Epithelial cell of prostate (primary cell): Measurements from ENCODE around the gene PPP1R12B.
"Not testable (repeated sequence)": the region's sequence is repeated elsewhere in the genome, so short reads cannot be mapped to it uniquely, and the experiment has no call there.

Source experiments
- DNase-seq: peaks from one replicate; pipeline ENCODE4 v3.0.0-alpha.2; 2011; ENCODE audit warnings: low read depth, low spot score
- H3K27ac ChIP-seq: fragments of 450-650 bp; 2 replicates; pipeline ENCODE4 v1.5.1; 2017; ENCODE audit warnings: mild to moderate bottlenecking

The PPP1R12B gene

GRCh38 chr1:202397256-202397655, 48.8 kb downstream of the PPP1R12B start:
- DNase-seq, result no peak
- no peak overlapping the region for H3K27ac ChIP-seq

DNA sequence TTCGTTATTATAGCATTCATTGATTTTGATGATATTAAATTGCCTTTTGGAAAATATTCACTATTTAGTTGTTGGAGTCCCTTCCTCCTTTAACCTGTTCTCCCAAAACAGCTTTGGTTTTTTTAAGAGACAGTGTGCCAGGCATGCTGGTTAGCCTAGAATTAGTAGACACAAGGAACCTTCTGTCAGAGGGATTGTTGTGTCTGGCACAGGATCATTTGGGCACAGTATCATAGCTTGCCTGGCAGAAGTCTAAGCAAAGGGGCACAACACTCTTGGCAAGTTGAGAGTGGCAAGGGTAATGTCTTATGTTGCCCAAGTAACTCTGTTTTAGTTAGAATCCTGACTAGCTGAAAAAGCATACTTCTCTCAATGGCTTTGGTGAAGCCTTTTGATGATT, 49.9 kb downstream of the PPP1R12B start:
- not testable (repeated sequence) for DNase-seq, H3K27ac ChIP-seq

DNA sequence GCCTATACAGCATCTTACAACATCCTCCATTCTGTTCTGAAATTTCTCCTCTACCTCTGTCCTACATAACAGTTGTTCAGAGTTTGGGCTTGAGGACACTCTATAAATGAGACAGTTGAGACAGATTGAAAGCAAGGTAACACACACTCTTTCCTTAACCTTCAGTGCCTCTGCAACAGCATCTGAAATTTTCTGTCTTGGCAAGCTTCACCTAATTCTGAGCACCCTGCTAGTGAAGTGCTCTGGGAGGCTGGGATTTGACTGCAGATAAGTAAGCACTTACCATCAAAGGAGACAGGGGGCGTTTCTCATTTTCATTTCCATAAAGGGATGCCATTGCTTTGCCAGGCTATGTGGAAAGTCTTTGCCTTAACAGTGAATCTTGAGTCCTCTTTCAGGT, 53.3 kb downstream of the PPP1R12B start:
- DNase-seq, H3K27ac ChIP-seq: not testable (repeated sequence)

DNA sequence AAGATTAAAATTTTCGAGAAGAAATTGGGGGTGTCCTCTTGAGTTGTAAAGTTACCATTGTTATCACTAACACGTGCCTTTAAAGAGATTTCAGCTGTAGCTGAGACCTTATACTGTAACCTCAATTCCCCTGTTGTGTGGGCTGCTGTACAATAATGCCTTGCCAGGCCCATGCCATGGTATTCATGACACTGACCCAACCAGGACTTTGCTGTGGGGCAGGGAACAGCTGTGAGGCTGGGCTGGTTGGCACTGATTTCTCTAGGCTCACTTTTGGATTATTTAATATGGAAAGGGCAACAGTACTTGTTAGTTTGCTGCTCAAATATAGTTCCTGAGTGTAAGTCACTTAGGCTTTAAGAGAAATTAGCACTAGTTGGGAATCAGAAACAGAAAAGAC, 54.9 kb downstream of the PPP1R12B start:
- DNase-seq, result not testable (repeated sequence)

GRCh38 chr1:202405928-202406327, 57.4 kb downstream of the PPP1R12B start:
- no peak for DNase-seq
- H3K27ac ChIP-seq, result no peak overlapping the region

More for the DNA sequence above, 54.9 kb downstream of the PPP1R12B start:
- H3K27ac ChIP-seq, result not testable (repeated sequence)

DNA sequence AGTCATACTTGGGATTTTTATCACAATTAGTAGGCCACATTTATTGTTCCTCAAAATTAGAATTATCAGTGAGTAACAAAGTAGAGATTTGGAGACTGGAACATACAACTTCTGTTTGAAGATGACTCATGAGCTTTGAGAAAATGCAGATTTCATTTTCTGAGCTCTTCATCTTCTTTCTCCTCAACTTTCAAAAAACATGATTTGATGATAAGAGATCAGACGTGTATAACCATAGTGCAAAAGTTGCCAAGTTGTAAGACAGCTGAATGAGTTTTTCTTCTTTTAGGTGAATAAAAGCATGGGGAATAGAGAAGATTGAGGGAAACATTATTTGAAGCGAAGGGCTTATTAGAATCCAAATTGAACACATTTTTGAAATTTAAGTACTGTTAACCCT, 58.4 kb downstream of the PPP1R12B start:
- H3K27ac ChIP-seq, DNase-seq: not testable (repeated sequence)

GRCh38 chr1:202407378-202407777, 58.9 kb downstream of the PPP1R12B start:
- H3K27ac ChIP-seq, DNase-seq: not testable (repeated sequence)

DNA sequence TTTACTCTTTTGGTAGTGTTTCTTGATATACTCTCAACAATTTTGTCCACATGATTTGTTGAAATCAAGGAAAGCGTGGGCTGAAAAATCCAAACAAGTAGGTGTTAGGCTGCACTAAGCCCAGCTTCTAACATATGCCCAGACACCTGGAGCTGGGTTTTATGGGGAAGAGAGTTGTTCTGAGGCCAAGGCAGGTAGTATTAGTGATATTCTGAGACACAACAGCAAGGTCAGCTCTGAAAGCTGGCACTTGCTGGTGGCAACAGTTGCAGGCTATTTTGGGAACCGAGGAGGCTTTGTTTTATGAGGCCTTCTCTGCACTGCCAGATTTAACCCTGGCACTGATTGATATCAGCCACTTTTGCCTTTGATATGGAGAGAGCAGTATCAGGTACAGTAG, 61.8 kb downstream of the PPP1R12B start:
- H3K27ac ChIP-seq, result not testable (repeated sequence)

DNA sequence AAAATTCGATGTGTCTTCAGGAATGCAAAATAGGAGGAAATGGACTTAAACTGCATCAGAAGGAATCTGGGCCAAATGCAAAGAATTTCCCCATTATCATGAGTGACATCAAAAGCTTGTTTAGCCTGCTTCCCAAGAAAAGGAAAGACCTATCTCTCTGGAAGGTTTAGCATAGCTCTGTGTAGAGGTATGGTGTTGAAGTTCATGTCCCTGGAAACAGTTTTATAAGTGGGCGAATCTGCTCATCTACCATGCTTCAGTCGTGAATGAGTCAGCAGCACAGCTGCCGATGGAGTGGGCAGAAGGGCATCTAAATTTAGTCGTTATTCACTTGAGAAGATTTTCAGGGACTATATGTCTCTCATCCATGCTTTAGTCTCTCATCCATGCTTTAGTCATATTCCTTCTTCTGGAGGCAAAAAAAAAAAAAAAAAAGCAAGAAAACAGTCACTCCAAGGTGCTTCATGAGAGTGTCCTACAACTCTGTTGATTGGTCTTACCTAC, 62.4 kb downstream of the PPP1R12B start:
- DNase-seq, H3K27ac ChIP-seq: not testable (repeated sequence)

More for the DNA sequence above, 61.8 kb downstream of the PPP1R12B start:
- DNase-seq, result not testable (repeated sequence)

- DNase-seq, result no peak
- no peak overlapping the region for H3K27ac ChIP-seq
Observed at GRCh38 chr1:202411422-202411821, 62.9 kb downstream of the PPP1R12B start.

DNA sequence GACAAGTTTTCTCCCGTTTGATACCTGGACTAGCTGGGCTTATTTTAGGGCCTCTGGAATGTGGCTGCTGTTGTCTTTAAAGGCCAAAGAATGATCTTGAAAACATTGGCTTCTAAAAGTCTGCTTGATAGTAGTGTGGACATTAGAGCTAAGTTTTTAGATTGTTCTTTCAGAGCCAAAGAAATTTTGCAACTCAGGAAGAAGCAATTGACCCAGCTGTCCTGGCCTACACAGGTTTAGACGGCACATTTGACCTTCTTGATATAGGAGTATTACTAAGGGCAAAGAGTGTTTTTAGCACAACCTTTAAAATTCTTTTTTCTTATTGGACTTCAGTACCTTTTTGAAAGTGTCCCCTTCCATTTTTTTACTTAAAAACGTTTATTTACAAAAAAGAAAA, 63.9 kb downstream of the PPP1R12B start:
- DNase-seq, H3K27ac ChIP-seq: not testable (repeated sequence)

DNA sequence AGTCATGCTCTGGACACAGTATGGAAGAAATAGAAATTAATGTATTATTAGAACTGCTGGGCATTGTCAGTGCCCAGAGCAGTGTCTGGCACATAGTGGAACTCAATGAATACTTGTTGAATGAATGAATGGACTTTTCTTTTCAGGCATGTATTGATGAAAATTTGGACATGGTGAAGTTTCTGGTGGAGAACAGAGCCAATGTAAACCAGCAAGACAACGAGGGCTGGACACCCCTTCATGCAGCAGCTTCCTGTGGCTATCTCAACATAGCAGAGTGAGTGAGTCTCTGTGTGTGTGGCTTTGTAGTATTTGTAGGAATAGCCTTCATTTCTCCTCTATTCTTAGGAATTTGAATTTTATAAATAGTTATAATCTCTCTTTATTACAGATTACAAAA, 68.1 kb downstream of the PPP1R12B start:
- no peak for DNase-seq
- H3K27ac ChIP-seq, result no peak overlapping the region

- H3K27ac ChIP-seq, result not testable (repeated sequence)
Observed at GRCh38 chr1:202417141-202417540, 68.6 kb downstream of the PPP1R12B start.

DNA sequence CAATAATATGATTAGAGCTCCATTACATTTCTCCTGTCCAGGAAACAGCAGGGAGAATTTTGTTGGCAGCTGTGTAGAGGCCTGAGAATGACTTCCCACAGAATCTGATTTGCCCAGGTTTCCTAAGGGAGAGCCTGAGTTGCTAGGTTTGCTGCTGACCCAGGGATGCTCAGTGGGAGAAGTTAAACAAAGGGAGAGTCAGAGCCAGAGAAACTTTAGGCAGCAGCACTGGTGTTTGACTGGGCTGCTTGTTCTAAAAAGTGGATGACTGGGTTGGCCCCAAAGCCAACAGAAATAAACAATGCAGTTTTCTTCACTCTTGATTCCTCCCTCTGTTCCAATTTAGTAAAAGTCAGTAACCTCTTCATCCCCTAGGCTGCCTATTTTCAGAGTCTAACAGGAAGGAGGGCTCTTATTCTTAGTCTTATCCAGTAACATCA, 69.3 kb downstream of the PPP1R12B start:
- DNase-seq, H3K27ac ChIP-seq: not testable (repeated sequence)

More at GRCh38 chr1:202417141-202417540, 68.6 kb downstream of the PPP1R12B start:
- DNase-seq, result not testable (repeated sequence)

GRCh38 chr1:202419731-202420130, 71.2 kb downstream of the PPP1R12B start:
- H3K27ac ChIP-seq, DNase-seq: not testable (repeated sequence)

GRCh38 chr1:202420422-202421094, 72.1 kb downstream of the PPP1R12B start:
- not testable (repeated sequence) for H3K27ac ChIP-seq, DNase-seq

DNA sequence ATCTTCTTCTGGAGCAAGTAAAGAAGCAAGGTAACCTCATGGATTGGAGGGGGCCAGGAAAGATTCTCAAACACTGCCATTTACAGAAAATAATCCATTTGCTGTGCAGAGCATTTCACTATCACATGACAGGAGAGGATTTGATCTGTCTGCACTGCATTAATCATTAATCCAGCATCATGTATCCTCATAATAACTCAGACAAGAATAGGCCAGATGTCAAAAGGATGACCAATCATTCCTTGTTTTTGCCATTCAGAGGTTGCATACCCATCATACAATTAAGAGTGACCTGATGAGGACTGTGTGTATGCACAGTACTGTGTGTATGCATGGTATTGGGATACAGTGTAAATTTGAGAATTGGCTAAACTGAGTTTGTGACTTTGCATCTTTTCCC, 74.2 kb downstream of the PPP1R12B start:
- not testable (repeated sequence) for H3K27ac ChIP-seq, DNase-seq

DNA sequence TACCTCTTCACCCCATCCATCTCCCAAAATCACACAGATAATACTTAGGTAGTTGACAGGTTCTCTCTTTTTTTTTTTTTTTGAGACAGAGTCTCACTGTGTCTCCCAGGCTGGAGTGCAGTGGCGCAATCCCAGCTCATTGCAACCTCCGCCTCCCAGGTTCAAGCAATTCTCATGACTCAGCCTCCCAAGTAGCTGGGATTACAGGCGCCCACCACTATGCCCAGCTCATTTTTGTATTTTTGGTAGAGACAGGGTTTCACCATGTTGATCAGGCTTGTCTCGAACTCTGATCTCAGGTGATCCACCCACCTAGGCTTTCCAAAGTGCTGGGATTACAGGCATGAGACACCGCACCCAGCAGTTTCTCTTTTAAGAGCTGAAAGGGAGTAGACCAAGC, 75.8 kb downstream of the PPP1R12B start:
- not testable (repeated sequence) for DNase-seq, H3K27ac ChIP-seq

- DNase-seq, H3K27ac ChIP-seq: not testable (repeated sequence)
Observed at GRCh38 chr1:202430111-202430510, 81.6 kb downstream of the PPP1R12B start.

GRCh38 chr1:202432338-202432737, 83.8 kb downstream of the PPP1R12B start:
- not testable (repeated sequence) for H3K27ac ChIP-seq, DNase-seq

DNA sequence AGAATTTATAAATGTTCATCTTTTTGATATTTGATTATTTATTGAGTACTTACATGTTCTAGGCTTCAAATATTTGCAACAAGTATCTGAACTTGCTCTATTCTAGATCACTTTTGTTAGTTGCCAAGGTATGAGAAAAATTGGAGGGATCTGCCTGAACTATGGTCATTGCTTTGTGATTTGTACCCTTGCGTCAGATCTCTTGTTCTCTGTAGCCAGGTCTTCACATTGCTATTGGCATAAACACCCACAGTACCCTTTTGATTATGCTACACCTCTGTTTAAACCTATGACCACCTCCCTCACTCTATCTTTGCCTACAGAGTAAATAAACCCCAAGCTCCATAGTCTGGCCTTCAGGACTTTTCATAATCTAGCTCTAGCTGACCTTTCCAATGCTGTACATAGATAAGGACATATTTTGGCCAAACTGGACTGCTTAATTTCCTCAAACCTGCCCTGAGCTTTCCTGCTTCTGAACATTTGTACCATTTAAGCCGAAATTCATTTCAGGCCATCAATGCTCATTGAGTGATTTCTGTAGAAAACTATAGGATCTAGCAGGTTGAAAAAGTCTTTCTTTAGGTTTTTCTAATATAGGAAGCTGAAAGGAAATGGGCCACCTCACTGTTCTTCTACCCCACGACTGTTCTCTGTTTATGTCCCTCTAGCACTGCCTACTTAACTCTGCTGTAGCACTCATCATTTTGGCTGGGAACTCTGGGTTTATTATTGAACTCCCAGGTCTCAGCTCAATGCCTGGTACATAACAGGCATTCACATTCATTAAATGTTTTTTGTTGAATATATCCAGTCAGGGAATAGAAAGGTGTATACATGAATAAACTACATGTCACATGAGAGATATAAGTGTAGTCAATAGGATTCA, 84.9 kb downstream of the PPP1R12B start:
- no peak for DNase-seq
- H3K27ac ChIP-seq, result no peak overlapping the region
